GM15510 (cell line): ENCODE data around the gene MTHFD1L.

Experiments
- POLR2A ChIP-seq: IDR thresholded peaks from 3 replicates; pipeline ENCODE4 v1.6.1; 2011; ENCODE audit warnings: borderline replicate concordance; ENCODE audit not compliant: insufficient read length; ENCODE audit errors: extremely low read depth

The MTHFD1L gene

DNA sequence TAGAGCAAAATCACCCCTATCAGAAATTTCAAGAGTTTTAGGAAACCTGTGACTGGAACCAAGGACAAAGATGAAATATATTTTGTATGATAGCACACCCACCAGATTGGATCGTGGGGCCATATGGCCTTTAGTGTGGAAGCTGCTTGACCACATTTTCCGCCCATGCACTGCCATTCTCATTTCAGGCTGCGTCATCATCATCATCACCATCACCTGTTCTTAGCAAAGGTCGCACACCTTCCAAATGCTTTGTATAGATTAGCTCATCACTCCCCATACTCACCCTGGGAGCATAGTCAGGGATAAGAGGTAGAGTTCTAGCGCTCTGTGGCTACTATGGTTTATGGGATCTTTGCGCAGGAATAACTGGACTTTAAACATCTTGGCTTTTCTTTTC lies 185.7 kb downstream of the MTHFD1L start:
- no peak for TF ChIP-seq POLR2A

DNA sequence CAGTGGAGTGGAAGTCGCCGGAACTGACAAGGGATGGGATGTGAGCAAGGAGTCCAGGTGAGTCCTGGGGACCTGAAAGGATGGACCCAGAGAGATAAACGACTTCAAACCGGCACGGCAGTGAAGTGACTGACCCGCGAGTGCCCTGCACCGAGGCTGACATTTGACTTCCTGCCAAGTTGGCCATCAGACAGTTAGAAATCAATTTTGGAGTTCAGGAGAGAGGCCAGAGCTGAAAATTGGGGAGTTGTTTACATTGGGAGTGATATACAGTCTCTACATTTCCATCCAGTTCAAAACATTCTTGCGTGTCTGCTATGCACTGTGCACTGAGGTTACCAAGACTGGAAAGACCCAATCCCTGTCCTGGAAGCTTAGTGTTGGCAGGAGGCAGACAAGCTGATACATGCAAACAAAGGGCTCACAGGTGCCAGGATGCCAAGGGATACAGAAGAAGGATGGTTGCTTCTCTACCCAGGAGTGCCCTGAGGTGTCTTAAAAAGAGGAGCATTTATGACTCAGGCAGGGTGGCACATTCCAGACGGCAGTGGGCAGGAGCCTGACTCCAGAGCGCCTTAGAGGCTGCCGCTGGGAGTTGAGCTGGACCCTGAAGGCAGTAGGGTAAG lies 186.6 kb downstream of the MTHFD1L start:
- no peak for TF ChIP-seq POLR2A

DNA sequence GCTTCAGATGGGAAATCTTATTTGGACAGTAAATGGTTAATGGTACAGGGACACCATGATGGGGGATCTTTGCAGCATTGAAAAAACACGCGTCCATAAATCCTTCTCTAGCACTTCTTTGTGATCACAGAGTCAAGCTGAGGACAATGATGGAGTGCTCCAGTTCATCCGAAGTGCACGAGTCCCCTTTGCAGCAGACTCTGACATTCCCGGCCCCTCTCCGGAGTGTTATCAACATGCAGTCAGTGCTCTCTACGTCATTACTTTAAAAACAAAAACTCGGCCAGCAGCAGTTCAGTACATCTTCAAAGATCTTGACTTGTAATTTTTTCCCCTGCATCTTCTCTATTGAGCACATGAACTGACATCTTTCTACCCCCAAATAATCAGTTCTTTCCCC lies 188.8 kb downstream of the MTHFD1L start:
- TF ChIP-seq POLR2A: no peak

DNA sequence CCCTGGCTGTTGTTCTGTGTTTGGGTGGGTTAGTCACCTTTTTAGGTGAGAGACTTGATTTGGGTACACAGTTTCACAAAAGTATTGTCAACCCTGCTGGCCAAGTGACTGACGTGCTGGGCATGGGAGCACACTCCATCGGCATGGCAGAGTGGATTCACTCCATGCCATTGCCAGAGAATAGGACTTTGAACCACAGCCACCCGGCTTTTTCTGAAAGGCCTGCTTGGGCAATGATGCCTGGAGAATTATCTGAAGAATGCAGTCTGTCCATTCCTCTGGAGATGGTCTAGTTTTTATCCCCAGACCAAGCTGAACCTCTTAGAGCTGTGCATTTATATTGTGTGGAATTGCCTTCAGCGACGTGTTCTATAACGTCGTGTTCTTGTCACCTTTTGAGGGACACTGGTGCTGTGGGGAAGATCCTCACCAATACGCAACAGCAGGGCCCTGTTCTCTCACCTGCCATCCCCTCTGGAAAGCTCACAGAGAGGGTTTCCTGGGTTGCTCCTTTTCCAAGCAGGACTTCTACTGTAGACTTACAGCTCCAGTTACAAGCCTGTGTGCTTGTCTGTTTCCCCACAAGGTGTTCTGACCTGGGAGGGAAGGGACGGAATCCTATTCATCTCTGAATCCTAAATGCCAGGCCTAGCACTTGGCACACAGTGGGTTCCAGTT lies 190.9 kb downstream of the MTHFD1L start:
- no peak for TF ChIP-seq POLR2A

DNA sequence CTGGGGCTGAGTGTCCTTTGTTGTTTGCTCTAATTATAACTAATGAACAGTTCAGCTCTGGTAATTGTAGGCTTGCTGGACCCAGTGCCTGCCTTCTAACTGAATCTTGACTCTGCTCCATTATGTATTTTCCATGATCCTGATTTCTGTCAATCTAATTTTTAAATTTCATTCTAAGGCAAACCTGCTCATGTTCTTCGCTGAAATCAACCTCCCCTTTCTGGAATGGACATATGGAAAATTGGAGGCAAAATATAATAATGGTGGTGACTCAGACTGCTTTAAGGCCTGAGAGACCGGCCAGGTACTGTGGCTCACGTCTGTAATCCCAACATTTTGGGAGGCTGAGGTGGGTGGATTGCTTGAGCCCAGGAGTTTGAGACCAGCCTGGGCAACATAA lies 191.6 kb downstream of the MTHFD1L start:
- no peak for TF ChIP-seq POLR2A

DNA sequence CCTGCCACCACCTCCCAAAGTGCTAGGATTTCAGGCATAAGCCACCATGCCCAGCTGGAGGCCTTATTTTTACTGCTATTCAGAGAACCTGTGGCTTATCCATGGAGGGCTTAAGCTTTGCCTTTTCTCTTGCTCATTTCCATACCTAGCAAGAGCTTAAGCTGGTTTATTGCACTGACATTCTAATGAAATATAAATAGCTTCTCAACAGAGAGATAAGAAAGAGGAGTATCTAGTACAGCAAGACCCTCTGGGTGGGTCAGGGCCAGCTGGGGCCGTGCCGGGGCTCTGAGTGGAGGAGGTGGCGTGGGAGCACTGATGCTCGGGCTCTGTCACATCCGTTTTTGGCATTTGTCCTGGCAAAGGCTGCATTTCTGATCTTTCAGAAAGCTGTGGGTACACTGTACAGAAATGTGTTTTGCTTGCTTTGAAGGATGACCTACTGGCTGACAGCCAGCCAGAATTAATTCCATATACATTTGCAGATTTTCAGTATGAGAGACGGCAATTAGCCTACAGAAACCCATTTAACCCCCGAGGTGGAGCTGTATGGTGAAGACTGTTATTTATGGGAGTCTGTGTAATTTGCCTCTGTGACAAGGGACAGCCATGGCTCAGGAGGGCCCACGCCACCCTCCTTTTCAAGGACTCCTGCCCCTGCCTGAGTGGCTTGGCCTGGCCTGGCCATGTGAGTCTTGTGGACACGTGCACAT lies 192.7 kb downstream of the MTHFD1L start:
- TF ChIP-seq POLR2A: no peak

DNA sequence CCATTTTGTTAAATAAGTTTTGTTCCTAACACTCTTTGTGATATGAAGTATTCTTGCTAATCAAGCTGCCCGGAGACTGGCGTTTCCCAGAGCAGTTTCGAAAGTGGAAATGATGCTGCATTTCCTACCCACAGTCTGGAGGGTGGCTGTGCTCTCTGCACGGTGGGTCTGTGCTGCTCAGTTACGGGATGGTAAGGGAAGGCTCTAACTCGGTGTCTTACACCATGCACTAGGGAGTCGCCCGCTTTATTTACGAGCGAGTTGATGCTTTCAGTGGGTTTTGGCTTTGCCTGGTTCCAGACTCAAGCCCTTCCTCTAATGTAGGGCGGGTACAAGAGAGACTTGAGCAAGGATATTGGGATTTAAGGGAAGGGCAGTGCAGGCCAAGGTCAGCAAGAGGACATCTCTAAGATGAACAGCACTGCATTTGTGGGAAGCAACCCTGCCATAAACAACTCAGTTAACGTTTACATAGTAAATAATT lies 194.2 kb downstream of the MTHFD1L start:
- TF ChIP-seq POLR2A: no peak

DNA sequence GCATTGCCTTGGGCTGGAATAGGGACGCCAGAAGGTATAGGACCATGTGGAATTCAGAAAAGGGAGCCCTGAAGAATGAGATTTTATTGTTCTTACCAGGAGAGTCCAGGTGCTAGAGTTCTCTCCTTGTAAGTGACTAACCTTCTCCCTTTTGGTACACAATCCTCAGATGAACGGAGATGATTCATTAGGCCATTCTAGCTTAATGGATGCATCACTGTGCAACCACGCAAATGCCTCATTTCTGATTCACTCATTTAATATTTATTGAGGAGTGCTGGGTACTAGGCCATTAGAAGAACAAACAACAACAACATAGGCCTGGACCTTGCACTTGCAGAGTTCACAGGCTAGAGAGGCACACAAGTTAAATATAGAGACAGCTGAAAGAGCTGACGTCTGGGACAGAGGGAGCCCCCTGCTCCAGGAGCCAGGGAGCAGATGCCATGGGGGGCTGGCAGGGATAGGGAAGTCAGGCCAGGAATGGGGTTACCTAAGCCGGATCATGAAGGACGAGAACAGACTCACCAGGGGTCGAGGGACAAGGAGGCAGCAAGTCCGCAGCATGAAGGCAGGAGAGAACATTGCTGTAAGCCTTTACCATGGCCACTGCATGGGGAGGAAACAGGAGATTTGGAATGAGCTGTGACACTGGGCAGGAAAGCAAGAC lies 194.7 kb downstream of the MTHFD1L start:
- TF ChIP-seq POLR2A: no peak

DNA sequence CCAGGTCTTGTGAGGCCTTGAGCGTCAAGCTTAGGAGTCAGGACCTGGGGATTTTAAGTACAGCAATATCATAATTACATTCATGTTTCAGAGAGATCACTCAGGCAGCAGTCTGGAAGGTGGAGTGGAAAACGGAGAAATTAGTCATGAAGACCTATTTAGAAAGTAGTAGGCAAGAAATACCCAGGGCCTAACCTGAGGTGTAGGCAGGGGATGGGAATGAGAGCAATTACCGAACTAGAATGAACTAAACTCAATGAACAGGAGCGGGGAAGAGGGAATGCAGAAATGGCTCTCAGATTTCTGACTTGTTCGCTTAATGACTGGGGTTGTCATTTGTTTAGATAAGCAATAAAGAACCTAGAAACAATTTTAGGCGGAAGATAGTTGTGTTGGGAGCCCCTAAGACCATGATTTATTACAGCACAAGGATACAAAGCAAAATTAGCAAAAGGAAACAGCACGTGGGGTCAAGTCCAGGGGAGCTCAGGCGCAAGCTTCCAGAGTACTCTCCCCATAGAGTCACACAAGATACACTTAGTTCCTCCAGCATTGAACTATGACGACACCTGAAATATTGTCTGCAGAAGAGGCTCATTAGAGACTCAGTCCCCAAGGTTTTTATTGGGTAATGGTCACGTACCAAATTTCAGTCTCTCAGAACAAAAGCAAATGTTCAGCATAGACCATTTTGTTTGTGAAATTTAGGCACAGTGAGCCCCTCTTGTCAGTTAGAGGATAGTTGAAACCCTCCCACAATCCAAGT lies 195.4 kb downstream of the MTHFD1L start:
- TF ChIP-seq POLR2A: no peak

DNA sequence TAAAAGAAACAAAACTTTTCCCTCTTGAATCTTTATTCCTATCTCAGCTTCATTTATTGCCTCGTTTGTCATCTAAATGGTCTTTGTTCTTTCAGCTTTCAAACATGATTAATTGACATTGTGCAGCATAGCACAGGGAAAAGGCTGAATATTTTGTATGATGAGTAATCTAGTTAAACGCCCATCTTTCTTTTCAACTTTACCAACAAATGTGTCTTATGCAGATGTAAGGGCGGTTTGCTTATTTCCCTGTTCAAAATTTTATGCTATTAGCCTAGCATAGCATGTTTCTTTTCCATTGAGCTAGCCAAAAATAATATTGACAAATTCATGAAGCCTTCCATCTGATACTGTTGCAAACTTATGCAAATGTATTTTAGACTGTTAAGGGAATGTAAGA lies 197.8 kb downstream of the MTHFD1L start:
- no peak for TF ChIP-seq POLR2A

DNA sequence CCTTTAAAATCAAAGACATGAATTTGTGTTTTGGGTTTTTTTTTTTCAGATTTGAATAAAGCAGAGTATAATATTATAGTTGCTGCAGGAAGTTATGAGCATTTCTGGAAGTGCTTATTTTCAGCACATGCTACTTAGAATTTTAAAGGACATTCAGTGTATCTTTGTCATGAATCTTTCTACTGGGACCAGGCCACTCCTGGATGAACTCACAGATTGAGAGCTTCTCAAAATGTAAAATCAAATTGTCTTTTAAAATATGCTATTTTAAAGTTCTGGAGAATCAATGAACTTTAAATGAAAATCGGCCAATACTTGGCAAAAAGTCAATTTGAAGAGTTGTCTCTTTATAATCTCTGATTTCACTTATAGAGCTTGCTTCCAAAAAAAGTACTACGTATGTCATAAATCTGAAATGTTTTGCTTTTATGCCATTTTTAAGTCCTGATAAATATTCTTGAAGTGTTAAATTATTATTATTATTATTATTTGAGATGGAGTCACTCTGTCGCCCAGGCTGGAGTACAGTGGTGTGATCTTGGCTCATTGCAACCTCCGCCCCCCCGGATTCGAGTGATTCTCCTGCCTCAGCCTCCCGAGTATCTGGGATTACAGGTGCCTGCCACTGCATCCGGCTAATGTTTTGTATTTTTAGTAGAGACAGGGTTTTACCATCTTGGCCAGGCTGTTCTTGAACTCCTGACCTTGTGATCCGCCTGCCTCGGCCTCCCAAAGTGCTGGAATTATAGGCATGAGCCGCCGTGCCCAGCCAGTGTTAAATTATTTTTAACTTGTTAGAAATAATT lies 198.5 kb downstream of the MTHFD1L start:
- no peak for TF ChIP-seq POLR2A

DNA sequence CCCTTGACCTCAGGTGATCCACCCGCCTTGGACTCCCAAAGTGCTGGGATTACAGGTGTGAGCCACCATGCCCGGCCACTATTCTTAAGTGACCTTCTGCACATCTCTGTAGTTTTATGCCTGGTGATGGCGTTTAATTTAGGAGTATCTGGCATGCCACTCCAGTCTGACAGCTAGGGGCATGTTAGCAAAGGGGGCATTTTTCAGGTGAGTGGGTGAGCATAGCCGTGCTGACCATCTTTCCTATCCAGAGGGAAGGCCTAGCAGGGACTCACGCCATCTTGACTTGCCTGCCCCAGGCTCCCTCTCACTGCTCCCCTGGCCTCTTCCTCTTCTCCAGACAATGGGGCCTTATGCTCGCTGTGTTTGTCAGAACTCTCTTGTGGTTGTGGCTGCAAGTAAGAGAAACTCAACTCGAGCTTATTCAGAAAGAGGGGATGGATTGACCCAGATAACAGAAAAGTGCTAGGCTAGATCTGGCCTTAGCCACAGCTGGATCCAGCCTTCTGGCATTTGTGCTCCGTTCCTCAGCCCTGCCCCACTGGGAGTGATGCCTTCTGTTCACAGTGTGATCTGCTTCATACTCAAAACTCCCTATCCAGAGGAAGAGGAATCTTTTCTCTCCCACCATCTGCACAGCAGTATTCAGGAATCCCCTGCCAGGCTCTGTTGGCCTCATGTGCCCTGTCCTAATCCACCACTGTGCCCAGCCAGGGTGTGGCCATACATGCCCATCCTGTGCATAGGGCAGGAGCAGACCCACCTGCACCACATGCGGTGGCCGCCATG lies 199.7 kb downstream of the MTHFD1L start:
- TF ChIP-seq POLR2A: no peak
